Endothelial cell of umbilical vein (primary cell): ENCODE results near the gene CLEC14A.

Source experiments
- CTCF ChIP-seq, 2 donors: IDR thresholded peaks; 1 replicate in 1 of 2; 2 replicates in 1 of 2; pipeline ENCODE4 v1.5.1; 2011; ENCODE audit warnings: low read length in 2 of 2, mild to moderate bottlenecking in 2 of 2, moderate library complexity in 2 of 2, control low read depth in 1 of 2, inconsistent platforms in 1 of 2, low read depth in 1 of 2; ENCODE audit not compliant: insufficient read depth in 1 of 2; ENCODE audit errors: extremely low read depth in 1 of 2
- EZH2 ChIP-seq: IDR thresholded peaks from 2 replicates; pipeline ENCODE4 v1.6.1; 2012; ENCODE audit warnings: borderline replicate concordance, low read depth, mild to moderate bottlenecking, moderate library complexity, low read length, inconsistent platforms; ENCODE audit not compliant: severe bottlenecking
- FOS ChIP-seq: IDR thresholded peaks from 2 replicates; pipeline ENCODE4 v1.6.1; 2011; ENCODE audit warnings: mild to moderate bottlenecking, low read length, moderate library complexity, borderline replicate concordance; ENCODE audit not compliant: insufficient read depth
- GATA2 ChIP-seq: IDR thresholded peaks from 2 replicates; pipeline ENCODE4 v1.7.0; 2011; ENCODE audit warnings: low read depth, mild to moderate bottlenecking, moderate library complexity, mixed read lengths, low read length; ENCODE audit not compliant: insufficient read length, insufficient read depth
- JUN ChIP-seq: IDR thresholded peaks from 2 replicates; pipeline ENCODE4 v1.6.1; 2011; ENCODE audit warnings: borderline replicate concordance, low read depth; ENCODE audit not compliant: insufficient read length, insufficient read depth
- MAX ChIP-seq: IDR thresholded peaks from 2 replicates; pipeline ENCODE4 v1.6.1; 2011; ENCODE audit not compliant: insufficient read depth, insufficient read length
- MYC ChIP-seq: IDR thresholded peaks from one replicate; pipeline ENCODE4 v1.6.1; 2011; ENCODE audit warnings: mild to moderate bottlenecking, low read depth, low read length
- POLR2A ChIP-seq: IDR thresholded peaks from 2 replicates; pipeline ENCODE4 v1.6.1; 2012; ENCODE audit warnings: low read depth, mild to moderate bottlenecking, control low read depth, low read length
- POLR2AphosphoS5 ChIP-seq: IDR thresholded peaks from 2 replicates; pipeline ENCODE4 v1.6.1; 2012; ENCODE audit warnings: low read depth, mild to moderate bottlenecking, control low read depth, low read length, moderate library complexity; ENCODE audit not compliant: insufficient read depth

- no peak for TF ChIP-seq CTCF (IDR thresholded peaks at IDR 0.05; ENCODE audit: extremely low read depth in 1 of 2, insufficient read depth in 1 of 2, low read depth in 1 of 2, low read length in 2 of 2)
- TF ChIP-seq POLR2A = no peak
- no peak for TF ChIP-seq EZH2
- no peak for TF ChIP-seq POLR2AphosphoS5
- TF ChIP-seq MAX = no peak
- TF ChIP-seq GATA2 = no peak
- peak; percentile 2 for TF ChIP-seq JUN
- TF ChIP-seq MYC = no peak
- TF ChIP-seq FOS = no peak
Measured at GRCh38 chr14:38238878-38239277, 17.0 kb downstream of the CLEC14A start.
